GM18511 (cell line): ENCODE measurements around the gene TPST2.

ENCODE experiments used
- ATAC-seq: cut with Tn5 transposase; IDR thresholded peaks from one replicate; pipeline ENCODE4 v1.9.1; 2021; ENCODE audit warnings: mild to moderate bottlenecking, moderate library complexity; ENCODE audit not compliant: unreplicated experiment

The TPST2 gene

GRCh38 chr22:26503758-26504157 lies 86.2 kb downstream of the TPST2 start:
- no peak for ATAC-seq

DNA sequence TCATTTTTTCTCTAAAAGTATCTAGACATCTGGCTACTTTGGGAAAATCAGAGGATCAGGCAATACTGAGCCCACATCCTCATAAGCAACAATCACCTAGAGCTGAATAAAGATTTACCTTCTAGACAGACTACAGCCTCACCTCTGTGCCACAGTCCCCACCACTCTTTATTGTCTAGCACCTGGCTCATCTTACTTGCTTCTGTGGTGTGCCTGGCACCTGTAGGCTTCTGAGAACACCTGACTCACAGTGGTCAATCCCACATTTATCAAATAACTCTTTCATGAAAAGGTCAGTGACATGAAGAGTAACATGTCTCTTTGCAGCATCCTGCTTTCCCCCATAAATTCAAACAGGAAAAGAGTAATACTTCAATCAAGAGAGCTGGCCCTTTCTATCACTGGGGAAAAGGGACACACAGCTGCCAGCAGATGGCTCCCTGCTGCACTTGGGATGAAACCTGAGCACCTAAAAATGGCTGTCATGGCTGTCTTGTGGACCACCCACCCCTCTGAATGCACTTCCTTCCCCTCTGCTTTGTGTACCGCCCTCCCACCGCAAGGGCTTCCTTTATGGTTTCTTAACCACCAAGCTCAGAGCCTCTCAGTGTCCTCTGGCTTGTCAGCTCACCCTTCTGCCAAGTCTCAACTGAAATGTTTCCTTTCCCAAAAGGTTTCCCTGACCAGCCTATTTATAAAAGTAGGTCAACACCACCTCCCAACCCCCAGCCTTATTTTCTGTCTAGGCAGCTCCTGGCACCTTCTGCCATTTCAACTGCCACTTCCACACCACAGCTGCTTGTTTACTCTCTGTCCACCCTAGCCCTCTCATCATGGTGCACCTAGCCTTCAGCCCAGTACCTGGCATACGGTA lies 87.0 kb downstream of the TPST2 start:
- no peak for ATAC-seq

GRCh38 chr22:26501996-26502395 lies 87.9 kb downstream of the TPST2 start:
- no peak for ATAC-seq

DNA sequence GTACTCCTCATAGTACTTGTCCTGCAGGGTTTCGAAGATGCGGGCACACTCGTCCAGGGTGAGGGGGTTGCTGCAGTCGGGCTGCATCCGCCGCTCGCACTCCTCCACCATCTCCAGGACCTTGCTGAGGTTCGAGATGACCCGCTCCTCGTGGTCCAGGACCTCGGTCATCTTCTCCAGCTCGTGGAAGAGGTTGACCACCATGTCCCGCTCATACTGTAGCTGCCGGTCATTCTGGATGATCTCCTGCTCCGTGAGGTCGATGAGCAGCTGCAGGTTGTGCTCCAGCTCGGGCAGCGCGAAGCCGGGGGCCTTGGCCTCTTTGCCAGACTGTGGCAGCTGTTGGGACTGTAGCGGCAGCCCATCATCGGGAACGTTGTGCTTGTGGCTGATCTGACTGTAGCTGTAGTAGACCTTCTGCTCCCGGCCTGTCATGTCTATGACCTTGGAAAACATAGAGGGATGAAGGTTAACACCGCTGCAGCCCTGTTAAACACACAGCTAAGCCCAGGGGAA lies 90.7 kb downstream of the TPST2 start:
- ATAC-seq = no peak

- ATAC-seq = no peak
Observed at GRCh38 chr22:26496456-26496855, 93.5 kb downstream of the TPST2 start.

GRCh38 chr22:26494506-26494905 lies 95.4 kb downstream of the TPST2 start:
- no peak for ATAC-seq

DNA sequence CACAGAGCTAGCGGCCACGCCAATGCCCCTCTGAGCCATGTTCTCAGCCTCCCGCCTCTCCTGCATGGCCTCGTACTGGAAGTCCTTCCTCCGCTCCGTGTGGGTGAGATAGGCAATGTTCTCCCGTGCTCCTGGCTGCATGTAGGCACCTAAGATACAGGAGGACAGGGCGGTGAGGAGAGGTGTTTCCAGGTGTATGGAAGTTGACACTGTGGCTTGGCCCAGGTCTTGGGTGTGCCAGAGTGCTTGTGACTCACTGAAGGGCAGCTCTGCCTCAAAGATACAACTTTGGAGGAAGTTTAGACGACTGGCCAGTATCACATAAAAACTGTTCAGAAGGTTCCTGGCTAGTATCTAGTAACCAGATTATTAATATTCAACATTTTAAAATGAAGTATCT lies 97.7 kb downstream of the TPST2 start:
- no peak for ATAC-seq

DNA sequence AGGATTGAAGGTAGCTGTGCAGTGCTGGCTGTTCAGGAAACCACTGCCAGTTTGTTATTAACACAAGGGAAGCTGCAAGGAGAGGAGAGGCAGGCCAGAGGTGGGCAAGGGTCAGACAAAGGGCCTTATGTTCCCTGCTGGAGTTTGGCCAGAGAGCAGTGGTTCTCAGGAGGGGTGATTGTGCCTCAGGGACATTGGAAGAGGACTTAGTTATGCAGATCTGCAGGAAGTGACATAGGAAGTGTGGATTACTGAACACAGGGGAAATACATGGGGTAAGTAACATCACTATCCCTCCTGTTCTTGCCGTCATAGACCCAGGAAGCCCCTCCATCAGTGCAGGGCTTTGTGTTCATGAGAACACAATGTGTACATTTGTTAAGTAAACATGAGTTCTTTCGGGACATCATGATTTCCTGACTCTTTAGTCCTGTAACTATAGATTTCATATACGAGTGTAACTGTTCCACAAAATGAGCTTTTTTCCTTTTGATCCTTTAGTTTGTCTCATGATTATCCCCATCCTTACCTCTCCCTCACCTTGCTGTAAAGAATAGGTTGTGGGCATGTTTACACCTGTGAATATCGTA lies 100.4 kb downstream of the TPST2 start:
- ATAC-seq = no peak

GRCh38 chr22:26487996-26488395 lies 101.9 kb downstream of the TPST2 start:
- no peak for ATAC-seq

GRCh38 chr22:26486394-26486793 lies 103.5 kb downstream of the TPST2 start:
- ATAC-seq = no peak

DNA sequence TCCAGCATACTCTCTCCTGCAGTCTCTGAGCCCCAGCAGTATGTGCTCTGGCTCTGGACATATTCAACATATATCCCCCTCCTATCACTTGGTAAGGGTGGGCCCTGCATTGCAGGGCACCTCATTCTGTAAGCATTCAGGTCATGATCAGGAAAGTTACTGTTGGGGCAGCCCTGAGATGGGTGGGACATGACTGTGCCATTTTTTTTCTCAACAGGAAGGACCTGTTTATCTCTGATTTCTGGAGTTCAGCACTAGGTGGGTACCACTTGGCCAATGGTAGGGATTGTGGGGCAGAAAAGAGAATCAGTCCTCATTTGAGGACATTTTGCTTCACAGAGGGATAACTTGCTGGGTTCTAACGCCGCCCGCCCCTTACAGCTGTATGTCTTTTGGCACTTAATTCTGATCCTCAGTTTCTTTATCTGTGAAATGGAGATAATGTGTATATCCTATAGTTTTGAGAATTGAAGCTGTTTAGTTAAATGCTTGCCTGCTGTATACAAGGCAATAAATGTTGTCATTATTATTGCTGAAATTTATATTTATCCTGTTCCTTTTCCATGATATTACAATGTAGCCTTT lies 104.0 kb downstream of the TPST2 start:
- ATAC-seq = no peak

- ATAC-seq = no peak
Observed at GRCh38 chr22:26485013-26485412, 104.9 kb downstream of the TPST2 start.

DNA sequence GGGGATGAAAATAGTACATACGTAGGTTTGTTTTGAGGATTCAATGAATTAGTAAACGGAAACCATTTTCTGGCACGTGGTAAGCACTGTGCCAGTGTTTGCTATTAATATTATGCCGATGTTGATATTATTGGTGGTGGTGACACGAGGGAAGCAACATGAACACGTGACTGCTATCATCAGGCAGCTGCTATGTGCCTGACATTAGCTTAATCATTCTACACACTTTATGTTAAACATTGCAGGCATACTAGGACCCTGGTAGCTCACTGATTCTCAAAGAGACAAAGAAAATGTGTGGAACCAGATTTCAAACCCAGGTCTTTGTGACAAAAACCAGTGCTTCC lies 105.6 kb downstream of the TPST2 start:
- no peak for ATAC-seq

DNA sequence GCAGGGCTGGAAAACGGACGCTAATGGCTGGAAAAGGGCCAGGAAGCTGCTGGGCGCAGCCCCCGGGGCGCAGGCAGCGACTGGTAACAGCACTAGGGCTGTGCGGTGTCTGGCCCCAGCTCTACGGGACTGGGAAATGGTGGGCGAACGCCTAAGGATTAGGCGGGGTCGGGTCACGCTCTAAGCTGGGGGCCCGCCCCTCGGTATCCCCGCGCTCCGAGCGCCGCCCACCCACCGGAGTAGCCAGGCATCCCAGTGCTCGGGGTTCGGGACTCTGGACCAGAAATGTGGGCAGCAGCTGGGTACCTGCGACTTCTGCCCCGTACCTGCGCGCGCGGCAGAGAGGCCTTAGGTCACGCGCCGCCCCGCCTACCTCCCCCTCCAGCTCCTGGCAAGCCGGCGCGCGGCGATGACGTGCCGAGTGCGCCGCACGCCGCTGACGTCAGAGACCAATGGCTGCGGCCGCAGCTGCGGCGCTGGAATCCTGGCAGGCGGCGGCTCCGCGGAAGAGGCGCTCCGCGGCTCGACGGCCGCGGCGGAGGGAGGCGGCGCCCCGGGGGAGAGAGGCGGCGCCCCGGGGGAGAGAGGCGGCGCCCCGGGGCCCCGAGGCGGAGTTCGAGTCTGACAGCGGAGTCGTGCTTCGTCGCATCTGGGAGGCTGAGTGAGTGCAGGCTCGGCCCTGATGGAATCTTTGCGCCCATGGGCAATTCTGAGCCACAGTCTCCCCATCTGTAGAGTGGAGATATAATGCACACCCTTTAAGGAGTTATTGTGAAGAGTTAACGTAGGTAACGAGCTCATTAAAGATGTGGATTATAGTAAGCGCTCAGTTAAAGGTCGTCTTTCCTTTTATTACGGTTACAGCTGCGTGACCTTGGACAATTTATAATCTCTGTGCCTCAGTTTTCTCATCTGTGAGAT lies 106.2 kb downstream of the TPST2 start, which contains the start of the genes HPS4 and SRRD:
Gene HPS4, minus strand, starts transcription at position 345 of the 921 bp plus-strand sequence. CDS start 2,021 bp downstream, outside the sequence.
Gene SRRD, plus strand, starts transcription at position 439 of the 921 bp plus-strand sequence. Its CDS starts 14 bp downstream, at position 453.
- ATAC-seq = peak; percentile 71

GRCh38 chr22:26483043-26483438 lies 106.9 kb downstream of the TPST2 start:
- no peak for ATAC-seq

DNA sequence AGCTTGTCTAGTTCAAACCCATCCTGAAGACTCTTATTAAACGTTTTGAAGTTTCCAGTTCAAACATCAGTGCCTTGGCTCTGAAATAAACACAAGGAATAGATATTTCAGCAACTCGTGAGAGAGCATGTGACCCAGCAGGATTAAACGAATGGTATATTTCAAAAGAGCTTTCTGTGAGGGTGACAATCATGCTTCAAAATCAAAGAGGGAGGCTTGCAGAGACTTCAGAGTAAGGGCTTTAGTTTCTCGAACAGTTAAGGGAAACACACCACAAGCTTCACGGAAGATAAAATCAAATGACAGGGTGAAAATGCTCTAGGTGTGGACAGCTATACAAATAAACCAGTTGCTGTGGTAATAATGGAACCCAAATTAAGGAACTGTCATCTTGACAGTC lies 107.8 kb downstream of the TPST2 start:
- ATAC-seq = no peak

GRCh38 chr22:26481694-26482093 lies 108.2 kb downstream of the TPST2 start:
- no peak for ATAC-seq

DNA sequence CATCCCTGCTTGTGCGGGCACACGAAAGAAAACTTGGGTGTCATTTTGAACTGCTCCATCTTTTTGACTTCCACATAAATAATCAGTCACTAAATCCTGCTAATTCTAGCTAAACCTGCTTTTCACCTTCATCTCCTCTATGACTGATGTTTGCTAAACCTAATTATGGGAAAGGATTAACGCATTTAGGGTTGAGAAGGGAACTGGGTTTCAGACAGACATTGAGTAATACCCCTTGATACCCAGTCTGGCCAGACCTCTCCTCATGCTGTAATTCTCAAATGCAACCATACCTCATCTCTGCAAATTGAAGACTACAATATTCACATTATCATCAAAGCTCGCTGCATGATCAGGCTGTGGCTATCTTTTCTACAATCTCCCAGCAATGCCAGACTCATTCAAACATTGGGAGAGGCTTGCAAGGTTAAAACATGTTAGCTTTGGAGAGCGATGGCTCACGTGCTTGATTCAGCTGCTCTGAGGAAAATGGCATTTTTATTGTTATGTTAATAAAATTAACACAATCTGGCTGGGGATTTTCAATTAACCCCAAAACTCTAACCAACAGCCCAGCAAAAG lies 108.7 kb downstream of the TPST2 start:
- no peak for ATAC-seq

- ATAC-seq = no peak
Observed at GRCh38 chr22:26480611-26480932, 109.4 kb downstream of the TPST2 start.

DNA sequence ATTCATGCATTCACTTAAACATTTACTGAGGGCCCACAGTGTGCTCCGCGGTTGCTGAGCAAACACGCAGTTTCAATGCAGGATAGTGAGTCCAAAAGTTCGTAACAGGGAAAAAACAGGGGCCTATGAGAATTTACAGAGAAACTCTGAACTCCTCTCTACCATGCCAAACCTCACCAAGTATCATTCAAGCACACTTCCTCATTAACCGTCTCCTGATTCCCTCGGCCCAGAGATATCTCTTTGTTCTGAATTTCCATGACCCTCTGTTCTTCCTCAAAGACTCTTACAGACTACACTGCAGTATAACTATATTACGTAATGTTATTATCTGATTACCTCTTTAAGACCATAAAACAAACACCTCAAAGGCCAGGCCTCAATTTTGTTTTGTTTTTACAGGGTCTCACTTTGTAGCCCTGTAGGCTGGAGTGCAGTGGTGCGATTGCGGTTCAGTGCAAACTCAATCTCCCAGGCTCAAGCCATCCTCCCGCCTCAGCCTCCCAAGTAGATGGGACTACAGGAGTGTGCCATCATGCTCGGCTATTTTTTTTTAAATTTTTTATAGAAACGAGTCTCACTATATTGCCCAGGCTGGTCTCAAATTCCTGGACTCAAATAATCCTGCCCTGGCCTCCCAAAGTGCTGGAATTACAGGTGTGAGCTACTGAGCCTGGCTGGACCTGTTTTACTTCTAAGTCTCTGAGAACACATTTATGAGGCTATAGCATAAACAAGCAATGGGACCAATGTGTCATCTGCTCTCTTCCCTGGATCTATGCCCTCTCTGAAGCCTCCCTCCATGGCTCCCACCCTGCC lies 109.9 kb downstream of the TPST2 start:
- ATAC-seq = no peak
